GM19372 (cell line): ENCODE measurements around the gene SPTBN4.
A peak's percentile ranks its signal among the peaks of the same experiment; 100 is the strongest.
"Not testable (repeated sequence)": the region's sequence is repeated elsewhere in the genome, so short reads cannot be mapped to it uniquely, and the experiment has no call there.

Experiments used
- ATAC-seq: cut with Tn5 transposase; IDR thresholded peaks from one replicate; pipeline ENCODE4 v1.9.1; 2021; ENCODE audit warnings: mild to moderate bottlenecking, low read depth, moderate library complexity; ENCODE audit not compliant: unreplicated experiment

The SPTBN4 gene

DNA sequence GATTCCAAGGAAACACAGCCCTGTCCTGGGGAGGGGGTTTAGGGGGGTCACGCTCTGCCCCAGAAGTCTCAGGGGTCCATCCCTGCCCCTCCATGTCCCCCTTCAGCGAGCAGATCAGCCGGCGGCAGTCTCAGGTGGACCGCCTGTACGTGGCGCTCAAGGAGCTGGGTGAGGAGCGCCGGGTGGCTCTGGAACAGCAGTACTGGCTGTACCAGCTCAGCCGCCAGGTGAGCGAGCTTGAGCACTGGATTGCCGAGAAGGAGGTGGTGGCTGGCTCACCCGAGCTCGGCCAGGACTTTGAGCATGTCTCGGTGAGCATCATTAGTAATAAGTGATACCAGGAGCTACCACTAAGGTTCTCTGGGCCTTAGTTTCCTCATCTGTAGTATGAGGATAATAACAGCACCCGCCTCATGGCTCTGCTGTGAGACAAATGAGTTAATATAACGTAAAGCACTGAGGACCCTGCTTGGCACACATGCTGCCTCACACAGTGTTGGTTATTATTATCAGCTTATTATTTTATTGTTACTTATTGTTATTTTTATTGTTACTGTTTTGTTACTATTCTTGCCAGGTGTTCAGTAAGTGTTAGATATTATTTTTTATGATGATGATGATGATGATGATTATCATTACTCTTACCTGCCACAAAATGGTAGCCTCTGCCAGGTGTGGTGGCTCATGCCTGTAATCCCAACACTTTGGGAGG, 89.3 kb downstream of the SPTBN4 start:
- ATAC-seq, result no peak

GRCh38 chr19:40556953-40557530, 90.2 kb downstream of the SPTBN4 start:
- no peak for ATAC-seq

GRCh38 chr19:40559394-40559793, 92.6 kb downstream of the SPTBN4 start:
- no peak for ATAC-seq

GRCh38 chr19:40560092-40560507, 93.3 kb downstream of the SPTBN4 start:
- no peak for ATAC-seq

GRCh38 chr19:40561947-40562346, 95.1 kb downstream of the SPTBN4 start:
- ATAC-seq, result no peak

GRCh38 chr19:40564535-40564934, 97.7 kb downstream of the SPTBN4 start:
- ATAC-seq, result not testable (repeated sequence)

GRCh38 chr19:40565355-40565754, 98.6 kb downstream of the SPTBN4 start:
- no peak for ATAC-seq

GRCh38 chr19:40565910-40566495, 99.2 kb downstream of the SPTBN4 start:
- no peak for ATAC-seq

DNA sequence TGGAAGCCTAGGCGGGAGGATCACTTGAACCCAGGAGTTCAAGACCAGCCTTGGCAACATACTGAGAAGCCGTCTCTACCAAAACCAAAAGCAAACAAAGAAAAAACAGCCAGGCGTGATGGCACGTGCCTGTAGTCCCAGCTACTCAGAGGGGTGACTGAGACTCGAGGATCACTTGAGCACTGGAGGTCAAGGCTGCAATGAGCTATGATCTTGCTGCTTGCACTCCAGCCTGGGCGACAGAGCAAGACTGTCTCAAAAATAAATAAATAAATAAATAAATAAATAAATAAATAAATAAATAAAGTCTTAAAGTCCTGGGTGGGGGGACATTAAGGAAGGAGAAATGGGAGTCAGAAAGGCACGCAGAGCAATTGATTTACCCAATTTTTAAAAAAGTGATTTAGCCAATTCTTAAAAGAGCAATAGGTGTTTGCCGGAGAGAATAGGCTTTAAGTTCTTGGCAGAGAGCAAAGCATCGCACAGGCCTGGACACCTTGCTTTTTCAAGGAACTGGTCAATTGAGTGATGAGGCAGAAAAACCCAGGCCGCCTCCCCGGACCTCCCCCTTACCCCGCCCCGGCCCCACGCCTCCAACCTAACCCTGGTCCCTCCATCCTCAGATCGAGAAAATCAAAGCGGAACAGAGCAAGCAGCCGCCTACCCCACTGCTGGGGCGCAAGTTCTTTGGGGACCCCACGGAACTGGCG, 100.4 kb downstream of the SPTBN4 start:
- ATAC-seq, result no peak

DNA sequence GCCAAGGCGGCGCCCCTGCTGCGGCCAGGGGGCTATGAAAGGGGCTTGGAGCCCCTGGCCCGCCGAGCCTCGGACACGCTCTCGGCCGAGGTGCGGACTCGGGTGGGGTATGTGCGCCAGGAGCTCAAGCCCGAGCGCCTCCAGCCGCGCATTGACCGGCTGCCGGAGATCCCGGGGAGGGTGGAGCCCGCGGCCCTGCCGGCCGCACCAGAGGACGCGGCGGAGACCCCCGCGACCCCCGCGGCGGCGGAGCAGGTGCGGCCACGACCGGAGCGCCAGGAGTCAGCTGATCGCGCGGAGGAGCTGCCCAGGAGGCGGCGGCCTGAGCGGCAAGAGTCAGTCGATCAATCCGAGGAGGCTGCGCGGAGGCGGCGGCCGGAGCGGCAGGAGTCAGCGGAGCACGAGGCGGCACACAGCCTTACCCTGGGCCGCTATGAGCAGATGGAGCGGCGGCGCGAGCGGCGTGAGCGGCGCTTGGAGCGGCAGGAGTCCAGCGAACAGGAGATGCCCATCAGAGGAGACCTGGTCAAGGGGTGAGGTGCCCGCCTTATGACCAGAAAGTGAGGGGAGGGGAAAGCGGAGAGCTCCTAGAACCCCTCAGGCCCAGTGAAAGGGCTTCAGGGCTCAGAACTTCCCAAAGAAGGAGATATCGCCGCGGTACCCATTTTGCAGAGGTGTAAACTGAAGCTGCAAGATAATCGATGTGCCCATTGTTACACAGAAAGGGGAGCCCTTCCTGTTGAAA, 101.1 kb downstream of the SPTBN4 start:
- ATAC-seq, result no peak

DNA sequence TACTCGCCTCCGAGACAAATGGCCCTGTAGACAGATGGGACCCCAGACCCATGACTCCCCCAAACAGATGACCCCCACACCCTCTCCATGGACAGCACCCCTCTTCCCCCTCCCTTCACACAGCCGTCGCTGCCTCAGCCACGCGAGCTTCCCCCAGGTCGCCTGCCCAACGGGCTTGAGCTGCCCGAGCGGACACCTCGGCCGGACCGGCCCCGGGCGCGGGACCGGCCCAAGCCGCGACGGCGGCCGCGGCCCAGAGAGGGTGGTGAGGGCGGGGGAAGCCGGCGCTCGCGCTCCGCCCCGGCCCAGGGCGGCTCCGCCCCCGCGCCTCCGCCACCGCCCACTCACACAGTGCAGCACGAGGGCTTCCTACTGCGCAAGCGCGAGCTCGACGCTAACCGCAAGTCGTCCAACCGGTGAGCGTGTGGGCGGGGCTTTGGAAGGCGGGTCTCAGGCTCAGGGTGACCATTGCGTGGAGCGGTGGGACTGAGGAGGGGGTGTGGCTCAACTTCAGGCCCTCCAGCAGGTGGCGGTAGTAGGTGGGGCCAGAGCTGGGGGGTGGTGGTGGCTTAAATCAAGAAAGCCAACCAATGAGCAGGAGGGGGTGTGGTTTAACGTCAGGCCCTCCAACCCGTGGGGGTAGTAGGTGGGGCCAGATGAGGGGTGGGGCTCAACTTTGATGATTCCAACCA, 103.7 kb downstream of the SPTBN4 start:
- ATAC-seq, result peak; percentile 81

GRCh38 chr19:40571005-40571318, 104.2 kb downstream of the SPTBN4 start:
- ATAC-seq, result no peak

DNA sequence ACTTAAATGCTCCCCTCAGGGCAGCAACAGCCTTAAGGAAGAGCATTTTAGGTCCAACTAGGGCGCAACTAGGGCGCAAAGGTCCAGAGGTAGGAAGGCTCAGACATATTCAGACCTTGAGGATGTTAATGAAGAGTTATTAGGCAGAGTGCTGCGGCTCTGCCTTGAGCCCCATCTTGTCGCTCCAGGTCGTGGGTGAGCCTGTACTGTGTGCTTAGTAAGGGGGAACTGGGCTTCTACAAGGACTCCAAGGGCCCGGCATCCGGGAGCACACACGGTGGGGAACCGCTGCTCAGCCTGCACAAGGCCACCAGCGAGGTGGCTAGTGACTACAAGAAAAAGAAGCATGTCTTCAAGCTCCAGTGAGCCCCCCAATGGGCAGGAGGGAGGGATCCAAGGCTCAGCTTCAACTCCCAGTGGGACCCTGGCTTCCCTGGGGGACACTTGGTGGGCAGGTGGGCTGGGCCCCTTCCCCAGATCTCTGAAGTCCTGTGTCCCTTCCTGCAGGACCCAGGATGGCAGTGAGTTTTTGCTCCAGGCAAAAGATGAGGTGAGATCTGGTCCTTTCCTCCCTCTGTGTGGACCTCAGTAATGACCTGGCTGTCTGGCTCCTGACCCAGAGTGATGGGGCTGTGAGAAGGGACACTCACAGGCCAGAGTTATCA, 105.2 kb downstream of the SPTBN4 start:
- no peak for ATAC-seq

DNA sequence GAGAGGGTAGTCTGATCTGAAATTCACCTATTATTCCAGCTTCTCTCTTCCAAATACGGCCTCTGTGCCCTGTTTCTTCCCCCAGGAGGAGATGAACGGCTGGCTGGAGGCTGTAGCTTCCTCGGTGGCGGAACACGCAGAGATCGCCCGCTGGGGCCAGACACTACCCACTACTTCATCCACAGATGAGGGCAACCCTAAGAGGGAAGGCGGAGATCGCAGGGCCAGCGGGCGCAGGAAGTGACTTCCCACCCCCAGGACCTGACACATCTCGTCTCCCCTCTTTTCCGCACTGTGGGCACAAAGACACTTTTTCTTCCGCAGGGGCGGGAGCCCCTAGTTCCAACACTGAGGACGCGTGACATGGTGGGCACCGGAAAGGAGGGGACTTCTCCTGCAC, 108.5 kb downstream of the SPTBN4 start:
- no peak for ATAC-seq

DNA sequence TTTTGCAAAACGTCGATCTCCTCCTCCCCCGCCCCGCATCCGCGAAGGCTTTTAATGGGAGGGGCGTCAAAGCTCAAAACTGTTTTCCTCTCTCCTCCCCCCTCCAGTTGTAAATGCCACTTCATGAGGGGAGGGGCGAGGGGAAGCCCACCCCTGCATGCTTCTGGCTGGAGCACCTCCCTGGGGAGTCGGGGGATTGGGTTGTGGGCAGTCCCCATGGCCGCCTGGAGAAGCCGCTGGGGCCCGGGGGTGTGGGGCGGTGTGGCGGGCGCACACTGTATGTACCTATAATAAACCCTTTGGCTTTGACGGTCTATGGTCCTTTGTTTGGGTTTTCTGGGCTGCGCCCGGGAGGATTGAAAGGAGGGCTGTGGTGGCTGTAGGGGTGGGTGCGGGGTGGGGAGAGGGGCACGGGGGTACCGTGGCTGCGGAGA, 109.4 kb downstream of the SPTBN4 start:
- peak; percentile 33 for ATAC-seq

GRCh38 chr19:40576585-40577451, 110.0 kb downstream of the SPTBN4 start, which contains the start of gene SHKBP1:
Gene SHKBP1, plus strand, starts transcription at chr19:40576873. Its CDS starts 27 bp downstream, at chr19:40576900.
- peak; percentile 99 for ATAC-seq

DNA sequence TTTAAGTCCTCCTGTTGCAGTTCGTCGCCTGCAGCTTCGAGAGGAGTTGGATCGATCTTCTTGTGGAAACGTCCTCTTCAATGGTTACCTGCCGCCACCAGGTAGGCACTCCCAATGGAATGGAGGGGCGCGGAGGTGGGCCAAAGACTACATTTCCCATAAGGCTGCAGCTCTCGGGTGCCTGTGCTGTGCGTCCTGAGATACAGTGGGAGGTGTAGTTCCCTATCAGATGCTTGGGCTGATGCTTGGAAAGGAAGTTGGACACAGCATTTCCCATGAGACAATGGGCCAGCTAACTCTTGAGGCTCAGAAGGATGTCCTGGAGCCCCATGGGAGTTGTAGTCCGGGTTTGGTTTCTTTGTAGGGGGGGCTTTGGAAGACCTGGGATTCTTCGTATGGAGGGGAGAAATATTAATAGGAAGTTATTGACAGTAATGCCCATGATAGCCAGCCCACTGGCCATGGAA, 111.7 kb downstream of the SPTBN4 start:
- ATAC-seq, result no peak

GRCh38 chr19:40580619-40581018, 113.8 kb downstream of the SPTBN4 start:
- no peak for ATAC-seq
